CD14-positive monocyte (primary cell): ENCODE data around the gene RAB3C. TPM values are rescaled to one million over a fixed set of nuclear protein-coding genes. Genes with fewer than 3 reads are reported as not detected.

Source experiments
- DNase-seq, 3 donors: peaks; one replicate each; pipeline ENCODE4 v3.0.0-alpha.2; 2011 to 2022
- H2AFZ ChIP-seq: 2 replicates; pipeline ENCODE4 v1.6.0; 2012; ENCODE audit warnings: mild to moderate bottlenecking, low read depth, low read length, inconsistent platforms; ENCODE audit not compliant: insufficient read depth, poor library complexity, severe bottlenecking
- H3K27ac ChIP-seq, 2 donors: 1 replicate in 1 of 2; 2 replicates in 1 of 2; pipeline ENCODE4 v1.5.1; 2012 to 2013; ENCODE audit warnings: low read length in 2 of 2, control low read depth in 1 of 2, inconsistent platforms in 1 of 2, low read depth in 1 of 2, mild to moderate bottlenecking in 1 of 2
- H3K27me3 ChIP-seq, 2 donors: one replicate each; pipeline versions ENCODE4 v1.6.0 to v1.6.1; 2011 to 2013; ENCODE audit warnings: low read length in 2 of 2; ENCODE audit not compliant: control insufficient read depth in 2 of 2, insufficient read depth in 2 of 2
- H3K36me3 ChIP-seq, 2 donors: replicated peaks in 1 of 2; 1 replicate in 1 of 2; 2 replicates in 1 of 2; pipeline versions ENCODE4 v1.5.1 to v1.6.1; 2012 to 2013; ENCODE audit warnings: low read length in 2 of 2, control low read depth in 1 of 2, inconsistent platforms in 1 of 2, mild to moderate bottlenecking in 1 of 2; ENCODE audit not compliant: insufficient read depth in 2 of 2, control insufficient read depth in 1 of 2
- H3K4me1 ChIP-seq, 2 donors: 1 replicate in 1 of 2; 2 replicates in 1 of 2; pipeline versions ENCODE4 v1.5.1 to v1.6.1; 2012 to 2013; ENCODE audit warnings: low read length in 2 of 2, control low read depth in 1 of 2, inconsistent platforms in 1 of 2, mild to moderate bottlenecking in 1 of 2, moderate library complexity in 1 of 2; ENCODE audit not compliant: insufficient read depth in 2 of 2, control insufficient read depth in 1 of 2
- H3K4me2 ChIP-seq: replicated peaks from 2 replicates; pipeline ENCODE3; 2012; ENCODE audit warnings: low read length, moderate library complexity, mild to moderate bottlenecking; ENCODE audit not compliant: poor library complexity, severe bottlenecking; ENCODE audit errors: extremely low read depth
- H3K4me3 ChIP-seq, 3 experiments: fragments of 200-600 bp in 1 of 3; sonication (generic) in 1 of 3; replicated peaks in 1 of 3; 1 replicate in 2 of 3; 2 replicates in 1 of 3; pipeline ENCODE4 v1.5.1; 2011 to 2013; ENCODE audit warnings: low read length in 3 of 3, mild to moderate bottlenecking in 3 of 3, control low read depth in 2 of 3, low read depth in 2 of 3, inconsistent platforms in 1 of 3, moderate library complexity in 1 of 3
- H3K79me2 ChIP-seq: 2 replicates; pipeline ENCODE4 v1.6.0; 2012; ENCODE audit warnings: mild to moderate bottlenecking, control low read depth, inconsistent platforms, low read length, moderate library complexity; ENCODE audit not compliant: insufficient read depth
- H3K9ac ChIP-seq: 2 replicates; pipeline ENCODE4 v1.6.0; 2017; ENCODE audit warnings: low read length, mild to moderate bottlenecking; ENCODE audit not compliant: insufficient read depth, poor library complexity, severe bottlenecking
- H3K9me3 ChIP-seq, 2 donors: replicated peaks in 1 of 2; 1 replicate in 1 of 2; 2 replicates in 1 of 2; pipeline versions ENCODE4 v1.5.1 to v1.6.1; 2012 to 2013; ENCODE audit warnings: low read length in 2 of 2, control low read depth in 1 of 2; ENCODE audit not compliant: control insufficient read depth in 1 of 2, insufficient read depth in 1 of 2
- H4K20me1 ChIP-seq: 2 replicates; pipeline ENCODE4 v1.6.0; 2012; ENCODE audit warnings: mild to moderate bottlenecking, low read length, control low read depth, moderate library complexity; ENCODE audit not compliant: insufficient read depth
- H3K27ac Mint-ChIP-seq, 7 donors: one replicate each; pipeline ENCODE4 v1.8.0; 2020; ENCODE audit warnings: mild to moderate bottlenecking in 7 of 7, mixed read lengths in 7 of 7, moderate library complexity in 6 of 7, inconsistent platforms in 2 of 7
- H3K27me3 Mint-ChIP-seq, 3 donors: one replicate each; pipeline ENCODE4 v1.8.0; 2021 to 2022; ENCODE audit warnings: low read depth in 3 of 3, mild to moderate bottlenecking in 3 of 3, mixed read lengths in 3 of 3, moderate library complexity in 3 of 3, inconsistent platforms in 1 of 3
- H3K36me3 Mint-ChIP-seq, 2 donors: one replicate each; pipeline ENCODE4 v1.8.0; 2020; ENCODE audit warnings: mixed read lengths in 2 of 2, inconsistent platforms in 1 of 2, mild to moderate bottlenecking in 1 of 2
- H3K4me1 Mint-ChIP-seq: one replicate; pipeline ENCODE4 v1.8.0; 2020; ENCODE audit warnings: mild to moderate bottlenecking, mixed read lengths
- H3K4me3 Mint-ChIP-seq, 2 donors: one replicate each; pipeline ENCODE4 v1.8.0; 2020; ENCODE audit warnings: mild to moderate bottlenecking in 2 of 2, mixed read lengths in 2 of 2, moderate library complexity in 1 of 2
- H3K9me3 Mint-ChIP-seq, 7 donors: one replicate each; pipeline ENCODE4 v1.8.0; 2020 to 2022; ENCODE audit warnings: mixed read lengths in 7 of 7, mild to moderate bottlenecking in 6 of 7, moderate library complexity in 6 of 7, inconsistent platforms in 2 of 7
- WGBS: methylation state at CpG from one replicate; pipeline ENCODE4 v1.1.5; 2013; ENCODE audit warnings: missing lambda C conversion rate; ENCODE audit not compliant: insufficient coverage; 5-methylcytosine and 5-hydroxymethylcytosine counted together
- intact Hi-C, 2 donors: fragments of 100-400 bp; cut with micrococcal nuclease; formaldehyde crosslinking; loops; one replicate each; pipeline versions ENCODE4 v1.15.0 to v1.15.1; 2023
- polyA plus RNA-seq, 3 donors: library from polyadenylated mRNA; depleted of rRNA in 1 of 3; unstranded in 2 of 3; stranded (reverse) in 1 of 3; fragments of 300-500 nt in 2 of 3; fragments of >200 nt in 1 of 3; fragmentation: Illumina TruSeq in 2 of 3; gene quantifications; 1 replicate in 2 of 3; 2 replicates in 1 of 3; pipeline ENCODE4 v1.2.3, GENCODE V29; 2012 to 2021
- TF ChIP-seq, protein P1 (sequence below): fragments of 200-600 bp; IDR thresholded peaks from one replicate; pipeline ENCODE4 v1.8.0; 2022; ENCODE audit warnings: antibody characterized with exemption, mild to moderate bottlenecking

Gene RAB3C
- polyA plus RNA-seq, 3 donors: under 0.01 to 0.81 TPM; not detected in 1

DNA sequence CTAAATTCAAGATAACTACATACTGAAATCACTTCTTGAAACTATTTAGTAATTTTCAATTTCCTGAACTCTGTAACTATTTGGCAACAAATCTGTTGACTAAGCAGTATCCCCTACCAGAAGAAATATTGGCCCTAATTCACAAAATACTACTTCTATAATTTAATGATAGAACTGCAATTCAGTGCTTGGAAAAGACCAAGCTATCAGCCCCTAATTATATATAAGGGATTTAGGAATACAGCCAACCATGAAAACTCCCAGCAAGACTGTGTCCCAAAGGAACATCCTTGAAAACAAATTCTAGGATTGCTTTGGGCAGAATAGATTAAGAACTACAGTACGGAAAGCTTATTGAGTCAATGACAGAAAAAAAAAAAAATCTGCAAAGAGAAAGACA is 169.2 kb downstream of the RAB3C start:
- H3K27me3 ChIP-seq: no peaks in the 10 kb centered on the region
- no peak overlapping the region for H3K4me2 ChIP-seq
- DNase-seq: no peak
- no peaks in the 10 kb centered on the region for H4K20me1 ChIP-seq
- no peaks in the 10 kb centered on the region for H3K36me3 Mint-ChIP-seq
- H3K4me1 Mint-ChIP-seq: peaks cover 13% of the 10 kb centered on the region
- H3K27ac Mint-ChIP-seq: peak overlapping the region in 1 of 7 donors; percentile 34
- H3K79me2 ChIP-seq: no peaks in the 10 kb centered on the region
- H3K27me3 Mint-ChIP-seq: peaks cover 0 to 2% (median 0%) of the 10 kb centered on the region in 3 donors
- intact Hi-C loops: no loop called here
- no CpG with 5 or more reads among the region's 1 CpG for WGBS
- no peak overlapping the region for H2AFZ ChIP-seq
- H3K9ac ChIP-seq: no peak overlapping the region
- H3K36me3 ChIP-seq: no peaks in the 10 kb centered on the region
- no peaks in the 10 kb centered on the region for H3K9me3 ChIP-seq
- H3K4me3 Mint-ChIP-seq: no peak overlapping the region
- TF ChIP-seq, protein P1, sequence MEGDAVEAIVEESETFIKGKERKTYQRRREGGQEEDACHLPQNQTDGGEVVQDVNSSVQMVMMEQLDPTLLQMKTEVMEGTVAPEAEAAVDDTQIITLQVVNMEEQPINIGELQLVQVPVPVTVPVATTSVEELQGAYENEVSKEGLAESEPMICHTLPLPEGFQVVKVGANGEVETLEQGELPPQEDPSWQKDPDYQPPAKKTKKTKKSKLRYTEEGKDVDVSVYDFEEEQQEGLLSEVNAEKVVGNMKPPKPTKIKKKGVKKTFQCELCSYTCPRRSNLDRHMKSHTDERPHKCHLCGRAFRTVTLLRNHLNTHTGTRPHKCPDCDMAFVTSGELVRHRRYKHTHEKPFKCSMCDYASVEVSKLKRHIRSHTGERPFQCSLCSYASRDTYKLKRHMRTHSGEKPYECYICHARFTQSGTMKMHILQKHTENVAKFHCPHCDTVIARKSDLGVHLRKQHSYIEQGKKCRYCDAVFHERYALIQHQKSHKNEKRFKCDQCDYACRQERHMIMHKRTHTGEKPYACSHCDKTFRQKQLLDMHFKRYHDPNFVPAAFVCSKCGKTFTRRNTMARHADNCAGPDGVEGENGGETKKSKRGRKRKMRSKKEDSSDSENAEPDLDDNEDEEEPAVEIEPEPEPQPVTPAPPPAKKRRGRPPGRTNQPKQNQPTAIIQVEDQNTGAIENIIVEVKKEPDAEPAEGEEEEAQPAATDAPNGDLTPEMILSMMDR: no peak
- H3K9me3 Mint-ChIP-seq: peaks cover 0 to 3% (median 0%) of the 10 kb centered on the region in 7 donors
- H3K27ac ChIP-seq: no peak overlapping the region
- no peak overlapping the region for H3K4me3 ChIP-seq
- H3K4me1 ChIP-seq: peaks cover 3 to 13% of the 10 kb centered on the region in 2 donors

DNA sequence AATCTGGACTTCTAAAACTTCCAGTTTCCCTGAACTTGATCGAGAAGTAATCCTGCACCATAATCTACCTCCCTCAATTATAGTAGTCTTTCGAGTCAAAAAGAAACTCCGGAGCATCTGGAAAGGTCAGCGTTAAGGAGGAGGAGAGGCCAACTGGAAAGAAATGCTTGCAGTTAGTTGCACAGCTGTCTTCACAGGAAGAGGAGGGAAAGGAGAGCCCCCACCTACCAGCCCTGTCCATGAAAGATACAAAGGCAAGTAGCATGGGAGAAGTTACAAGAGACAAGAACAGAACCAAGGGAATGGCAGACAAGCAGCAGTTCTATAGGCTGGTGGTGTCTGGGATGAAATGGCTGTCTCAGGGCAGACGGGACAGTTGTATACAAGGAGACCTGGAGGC is 170.6 kb downstream of the RAB3C start:
- intact Hi-C loops: no loop called here
- Histone ChIP-seq H3K79me2 (no peaks in the 10 kb centered on the region), H3K4me3 (no peak overlapping the region), H3K36me3 (no peaks in the 10 kb centered on the region), H2AFZ (no peak overlapping the region), H3K9ac (no peak overlapping the region), H3K27ac (no peak overlapping the region), H3K4me1 (peaks cover 3 to 13% of the 10 kb centered on the region in 2 donors), H4K20me1 (no peaks in the 10 kb centered on the region), H3K9me3 (no peaks in the 10 kb centered on the region), H3K27me3 (no peaks in the 10 kb centered on the region), H3K4me2 (no peak overlapping the region)
- H3K4me1 Mint-ChIP-seq: peaks cover 13% of the 10 kb centered on the region
- H3K9me3 Mint-ChIP-seq: peaks cover 0 to 3% (median 0%) of the 10 kb centered on the region in 7 donors
- TF ChIP-seq, protein P1: no peak
- H3K36me3 Mint-ChIP-seq: no peaks in the 10 kb centered on the region
- peaks cover 0 to 2% (median 1%) of the 10 kb centered on the region in 3 donors for H3K27me3 Mint-ChIP-seq
- no CpG with 5 or more reads among the region's 5 CpGs for WGBS
- no peak for DNase-seq
- H3K27ac Mint-ChIP-seq: peak overlapping the region in 1 of 7 donors; percentile 31
- H3K4me3 Mint-ChIP-seq: no peak overlapping the region
